NK-92 (cell line): ENCODE measurements around the gene CDK5RAP3.
"Not testable (repeated sequence)": the region's sequence is repeated elsewhere in the genome, so short reads cannot be mapped to it uniquely, and the experiment has no call there.

Experiments
- DNase-seq: peaks from one replicate; lab custom pipeline; 2025; ENCODE audit not compliant: unreplicated experiment; lab: John Stamatoyannopoulos, UW

Gene CDK5RAP3

GRCh38 chr17:47973541-47973940 is 2.6 kb downstream of the CDK5RAP3 start:
- no peak for DNase-seq

DNA sequence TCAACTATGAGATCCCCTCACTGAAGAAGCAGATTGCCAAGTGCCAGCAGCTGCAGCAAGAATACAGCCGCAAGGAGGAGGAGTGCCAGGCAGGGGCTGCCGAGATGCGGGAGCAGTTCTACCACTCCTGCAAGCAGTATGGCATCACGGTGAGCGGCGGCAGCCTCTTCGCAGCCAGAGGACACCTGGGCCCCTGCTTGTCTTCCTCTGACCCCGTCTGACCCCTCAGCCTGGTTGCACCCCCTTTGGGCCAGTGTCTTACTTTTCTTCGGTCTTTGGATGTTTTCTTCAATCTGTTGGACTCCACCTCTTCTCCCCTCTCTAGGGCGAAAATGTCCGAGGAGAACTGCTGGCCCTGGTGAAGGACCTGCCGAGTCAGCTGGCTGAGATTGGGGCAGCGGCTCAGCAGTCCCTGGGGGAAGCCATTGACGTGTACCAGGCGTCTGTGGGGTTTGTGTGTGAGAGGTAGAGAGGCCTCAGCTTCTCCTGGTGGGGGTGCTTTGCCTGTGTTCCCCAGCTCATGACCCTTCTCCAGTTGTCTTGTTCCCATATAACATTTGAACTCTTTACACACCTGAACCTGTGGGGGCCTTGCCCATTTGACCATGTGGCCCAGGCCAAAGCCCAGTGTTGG is 4.4 kb downstream of the CDK5RAP3 start:
- no peak for DNase-seq

DNA sequence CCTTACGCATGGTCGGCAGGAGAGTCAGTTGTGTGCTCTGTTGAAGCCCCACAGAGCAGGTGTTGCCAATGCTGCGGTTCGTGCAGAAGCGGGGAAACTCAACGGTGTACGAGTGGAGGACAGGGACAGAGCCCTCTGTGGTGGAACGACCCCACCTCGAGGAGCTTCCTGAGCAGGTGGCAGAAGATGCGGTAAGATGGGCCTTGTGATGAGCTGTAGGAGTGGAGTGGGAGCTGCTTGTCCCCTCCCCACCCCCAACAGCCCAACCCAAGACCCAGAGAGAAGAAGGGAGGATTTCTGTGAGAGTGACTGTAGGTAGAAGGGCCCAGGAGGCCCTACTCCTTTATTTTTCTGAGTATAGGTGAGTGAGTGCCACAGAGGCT is 4.9 kb downstream of the CDK5RAP3 start:
- no peak for DNase-seq

- no peak for DNase-seq
Measured at GRCh38 chr17:47978324-47978723, 7.4 kb downstream of the CDK5RAP3 start.

- DNase-seq, result no peak
Measured at GRCh38 chr17:47980541-47980940, 9.6 kb downstream of the CDK5RAP3 start.

- no peak for DNase-seq
Measured at GRCh38 chr17:47981462-47981861, 10.5 kb downstream of the CDK5RAP3 start.

- DNase-seq, result no peak
Measured at GRCh38 chr17:47982091-47982617, 11.2 kb downstream of the CDK5RAP3 start.

GRCh38 chr17:47982645-47983390 is 11.9 kb downstream of the CDK5RAP3 start:
- no peak for DNase-seq

DNA sequence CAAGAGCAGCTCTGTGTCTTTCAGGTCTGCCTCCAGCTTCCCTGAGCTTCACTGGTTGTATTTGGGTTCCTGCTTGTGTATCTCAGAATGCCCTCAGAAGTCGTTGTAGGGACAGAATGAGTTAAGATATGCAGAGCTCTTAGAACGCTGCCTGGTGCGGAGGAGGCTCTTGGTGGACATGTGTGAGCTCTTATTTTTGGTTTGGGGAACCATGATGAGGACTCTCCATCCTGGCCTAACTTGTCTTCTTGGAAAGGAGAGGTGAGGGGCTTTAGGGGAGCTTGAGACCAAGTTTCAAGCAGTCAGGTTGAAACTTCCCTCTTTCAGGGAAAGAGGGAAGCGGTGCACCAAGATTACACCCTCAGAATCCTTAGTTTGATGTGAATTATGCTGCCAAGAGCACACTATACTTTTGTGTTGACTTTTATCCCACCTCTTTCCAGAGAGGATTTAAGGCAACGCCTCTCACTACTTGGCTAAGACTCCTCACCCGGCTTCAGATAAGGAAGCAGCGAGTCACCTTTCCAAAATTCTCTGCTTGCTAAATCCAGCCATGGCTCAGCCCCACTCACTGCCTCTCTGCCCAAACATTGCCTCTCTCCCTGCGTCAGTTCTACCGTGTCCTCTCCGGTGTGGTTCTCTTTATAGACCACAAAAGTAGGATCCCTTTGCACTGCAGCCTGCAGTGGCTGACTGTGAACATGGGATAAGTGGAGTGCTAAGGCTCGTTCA is 12.7 kb downstream of the CDK5RAP3 start:
- DNase-seq, result no peak

- DNase-seq, result no peak
Measured at GRCh38 chr17:47986520-47986919, 15.6 kb downstream of the CDK5RAP3 start.

DNA sequence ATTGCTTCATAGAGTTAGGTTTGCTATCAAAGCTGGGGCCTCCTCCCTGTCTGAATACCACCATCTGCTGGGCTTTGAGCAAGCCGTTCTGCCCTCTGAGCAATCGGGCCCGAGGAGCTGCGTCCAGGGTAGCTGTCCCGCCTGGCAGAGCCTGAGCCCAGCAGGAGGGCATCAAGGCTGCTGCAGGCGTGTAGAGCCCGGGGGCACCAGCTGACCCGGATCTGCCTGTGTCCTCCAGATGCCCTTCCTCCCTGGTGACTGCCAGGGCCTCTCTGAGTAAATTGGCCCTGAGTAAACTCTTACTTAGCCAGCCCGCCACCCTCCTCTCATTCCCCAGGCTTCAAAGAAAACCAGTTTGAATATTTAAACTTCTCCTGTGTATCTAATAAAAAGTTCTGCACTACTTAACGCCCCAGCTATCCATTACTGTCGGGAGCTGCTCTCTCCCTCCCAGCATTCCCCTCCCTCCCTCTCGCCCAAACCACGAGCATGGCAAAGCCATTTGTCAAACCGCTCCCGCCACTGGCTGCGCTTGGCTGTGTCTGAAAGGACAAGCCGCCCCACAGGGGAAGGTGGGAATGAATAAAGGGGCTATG is 16.4 kb downstream of the CDK5RAP3 start:
- no peak for DNase-seq

- DNase-seq, result not testable (repeated sequence)
Measured at GRCh38 chr17:47988445-47988844, 17.5 kb downstream of the CDK5RAP3 start.

DNA sequence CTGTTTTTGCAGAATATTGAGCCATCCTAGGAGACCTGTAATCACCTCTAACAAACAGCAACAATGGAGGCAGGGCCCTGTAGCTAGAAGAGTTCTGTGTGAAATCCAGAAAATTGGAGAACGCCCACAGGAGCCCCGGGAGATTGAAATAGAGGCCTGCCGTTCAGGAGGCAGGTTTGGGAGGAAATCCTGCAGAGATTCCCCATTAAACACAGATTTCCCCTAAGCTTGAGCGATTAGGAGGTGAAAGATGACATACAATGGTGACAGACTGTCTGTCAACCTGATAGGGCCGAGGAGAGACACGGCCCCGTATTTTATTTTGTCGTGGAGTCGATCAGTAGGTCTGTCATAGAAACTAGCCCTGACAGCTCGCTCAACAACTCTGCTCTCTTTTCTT is 18.2 kb downstream of the CDK5RAP3 start:
- no peak for DNase-seq

- DNase-seq, result no peak
Measured at GRCh38 chr17:47989700-47990099, 18.8 kb downstream of the CDK5RAP3 start.

DNA sequence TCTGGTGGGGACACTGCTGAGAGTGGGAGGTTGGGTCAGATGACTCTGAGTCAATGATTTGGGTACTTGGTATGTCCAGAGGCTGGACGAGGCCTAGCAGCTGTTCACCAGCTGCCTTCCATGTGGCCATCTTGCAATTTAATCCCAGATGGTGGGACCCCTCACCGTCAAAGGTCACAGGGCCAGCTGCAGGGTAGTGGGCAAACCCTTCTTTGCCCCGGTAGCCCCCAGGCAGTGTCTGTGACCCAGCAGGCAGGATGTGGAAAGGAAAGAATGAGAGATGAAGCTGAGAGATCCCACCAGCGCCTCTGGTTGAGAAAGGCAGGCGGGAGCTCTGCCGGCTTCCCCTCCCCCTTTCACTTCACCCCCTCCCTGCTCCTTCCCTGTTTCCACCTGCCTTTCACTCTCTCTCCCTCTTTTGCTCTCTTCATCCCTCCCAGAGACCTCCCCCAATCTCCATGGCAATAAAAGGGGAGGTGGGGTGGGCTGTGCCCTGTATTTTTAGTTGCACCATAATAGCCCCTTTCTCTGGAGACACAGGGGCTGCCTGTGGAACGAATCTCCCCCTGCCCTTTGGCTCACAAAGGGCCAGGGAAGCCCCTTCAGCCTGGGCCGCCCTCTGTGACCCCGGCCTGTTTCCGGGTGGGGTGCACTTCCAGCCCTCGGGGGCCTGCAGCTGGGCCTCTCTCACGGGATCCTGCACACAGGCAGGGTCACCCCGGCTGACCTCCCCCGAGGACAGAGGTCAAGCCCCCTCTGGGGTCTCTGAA is 20.2 kb downstream of the CDK5RAP3 start:
- no peak for DNase-seq

- no peak for DNase-seq
Measured at GRCh38 chr17:47992216-47992615, 21.3 kb downstream of the CDK5RAP3 start.

GRCh38 chr17:47993031-47993564 is 22.2 kb downstream of the CDK5RAP3 start:
- DNase-seq, result no peak

DNA sequence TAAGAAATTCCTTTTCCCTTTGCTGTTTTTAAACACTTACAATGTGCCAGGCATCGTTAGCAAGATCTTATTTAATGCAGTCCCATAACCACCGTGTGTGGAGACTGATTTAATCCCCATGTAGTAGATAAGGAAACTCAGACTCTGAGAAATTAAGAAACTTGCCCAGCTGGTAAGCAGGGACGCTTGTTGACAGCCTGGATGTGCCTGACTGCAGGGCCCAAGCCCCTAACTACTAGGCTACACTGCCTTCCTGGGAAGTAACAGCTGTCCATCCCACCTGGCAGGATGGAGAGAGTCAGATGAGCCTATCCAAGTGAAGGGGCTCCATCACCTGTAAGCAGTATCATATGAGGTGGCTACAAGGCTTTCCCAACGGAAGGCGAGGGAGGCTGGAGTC is 23.1 kb downstream of the CDK5RAP3 start:
- no peak for DNase-seq

- DNase-seq, result no peak
Measured at GRCh38 chr17:47994724-47995123, 23.8 kb downstream of the CDK5RAP3 start.

GRCh38 chr17:47995241-47995935 is 24.5 kb downstream of the CDK5RAP3 start:
- no peak for DNase-seq
